Measurements from ENCODE around the gene FAM25A.
A peak's percentile ranks its signal among the peaks of the same experiment; 100 is the strongest.
"Not testable (repeated sequence)": the region's sequence is repeated elsewhere in the genome, so short reads cannot be mapped to it uniquely, and the experiment has no call there.

FAM25A gene

DNA sequence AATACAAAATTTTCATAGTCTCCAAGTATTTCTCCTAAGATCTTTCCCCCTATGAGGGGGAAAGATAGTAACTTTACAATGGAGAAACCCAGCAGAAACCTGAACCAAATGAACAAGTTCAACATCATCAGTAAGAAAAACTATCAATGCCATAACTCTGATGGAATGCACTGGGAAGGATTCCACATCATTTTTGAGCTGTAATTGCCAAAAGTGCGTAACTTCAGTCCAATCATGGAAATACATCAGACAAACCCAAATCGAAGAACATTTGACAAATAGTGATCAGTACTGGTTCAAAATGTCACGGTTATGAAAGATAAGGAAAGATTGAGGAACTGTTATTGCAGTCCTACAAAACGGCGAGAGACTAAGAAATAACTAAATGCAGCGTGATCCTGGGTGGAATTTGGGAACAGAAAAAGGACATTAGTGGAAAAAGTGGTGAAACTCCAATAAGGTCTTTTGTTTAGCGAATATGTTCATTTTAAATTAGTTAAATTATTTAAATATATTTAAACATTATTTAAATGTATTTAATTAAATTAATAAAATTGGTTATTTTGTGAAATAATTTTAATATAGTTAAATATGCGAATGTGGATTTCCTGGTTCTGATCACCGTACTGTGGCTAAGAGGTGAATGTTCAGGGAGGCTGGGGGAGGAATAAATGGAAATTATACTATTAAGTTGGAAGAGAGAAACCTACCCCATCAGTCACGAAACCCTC is 4.9 kb upstream of the FAM25A start:
- DNase-seq: not testable (repeated sequence)

DNA sequence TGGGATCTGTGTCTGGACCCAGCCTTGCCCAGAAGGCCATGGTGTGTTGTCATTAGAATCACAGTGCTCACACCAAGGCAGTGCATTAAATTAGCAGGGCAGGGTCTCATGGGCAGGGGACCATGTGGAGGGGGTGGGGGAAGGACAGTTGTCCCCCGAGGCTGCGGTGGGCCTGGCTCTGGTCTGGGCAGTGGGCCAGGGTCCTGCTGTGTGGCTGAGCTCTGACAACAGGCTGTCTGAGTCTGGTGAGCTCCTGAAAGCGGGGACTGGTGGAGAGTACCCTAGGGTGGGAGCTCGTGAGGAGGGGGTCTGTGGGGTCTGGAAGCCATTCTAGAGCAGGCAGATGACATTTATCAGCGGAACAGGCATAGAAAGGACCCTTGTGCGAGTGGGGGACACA is 2.0 kb upstream of the FAM25A start:
- not testable (repeated sequence) for DNase-seq

DNA sequence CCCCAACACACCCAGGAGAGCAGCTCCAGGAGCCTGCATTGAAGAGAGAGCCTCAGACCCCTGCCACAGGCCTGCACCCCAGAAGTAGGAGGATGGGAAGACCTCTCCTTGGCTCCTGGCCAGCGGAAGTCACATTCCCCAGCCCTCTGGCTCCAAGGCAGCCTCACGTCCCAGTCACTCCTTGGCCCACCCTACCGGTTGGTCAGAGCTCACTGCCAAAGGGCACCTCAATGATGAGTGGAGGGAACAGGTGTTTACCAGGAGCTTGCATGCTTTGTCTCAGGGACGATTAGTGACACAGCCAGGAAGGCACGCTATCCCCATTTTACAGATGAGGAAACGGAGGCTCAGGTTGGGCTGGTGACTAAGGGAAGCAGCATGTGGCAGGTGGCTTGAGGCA is 1.0 kb upstream of the FAM25A start:
- not testable (repeated sequence) for DNase-seq

DNA sequence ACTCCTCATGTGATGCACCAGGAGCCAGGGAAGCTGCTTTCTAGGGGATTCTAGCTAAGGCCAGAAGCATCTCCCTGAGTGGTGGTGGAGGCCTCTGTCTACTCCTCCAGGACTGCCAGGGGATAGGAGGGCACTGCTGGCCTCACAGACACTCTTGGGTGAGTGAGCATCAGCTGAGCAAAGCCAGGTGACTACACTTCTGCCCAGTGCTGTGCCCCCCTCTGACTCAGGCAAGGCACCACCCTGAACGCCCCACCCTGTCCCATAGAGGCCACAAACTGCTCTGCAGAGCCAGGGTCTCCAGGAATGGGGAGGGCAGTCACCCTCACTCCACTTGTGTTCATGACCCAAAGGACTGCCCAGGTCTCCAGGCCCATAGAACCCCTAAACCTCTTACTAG is 590 bp upstream of the FAM25A start:
- not testable (repeated sequence) for DNase-seq

DNA sequence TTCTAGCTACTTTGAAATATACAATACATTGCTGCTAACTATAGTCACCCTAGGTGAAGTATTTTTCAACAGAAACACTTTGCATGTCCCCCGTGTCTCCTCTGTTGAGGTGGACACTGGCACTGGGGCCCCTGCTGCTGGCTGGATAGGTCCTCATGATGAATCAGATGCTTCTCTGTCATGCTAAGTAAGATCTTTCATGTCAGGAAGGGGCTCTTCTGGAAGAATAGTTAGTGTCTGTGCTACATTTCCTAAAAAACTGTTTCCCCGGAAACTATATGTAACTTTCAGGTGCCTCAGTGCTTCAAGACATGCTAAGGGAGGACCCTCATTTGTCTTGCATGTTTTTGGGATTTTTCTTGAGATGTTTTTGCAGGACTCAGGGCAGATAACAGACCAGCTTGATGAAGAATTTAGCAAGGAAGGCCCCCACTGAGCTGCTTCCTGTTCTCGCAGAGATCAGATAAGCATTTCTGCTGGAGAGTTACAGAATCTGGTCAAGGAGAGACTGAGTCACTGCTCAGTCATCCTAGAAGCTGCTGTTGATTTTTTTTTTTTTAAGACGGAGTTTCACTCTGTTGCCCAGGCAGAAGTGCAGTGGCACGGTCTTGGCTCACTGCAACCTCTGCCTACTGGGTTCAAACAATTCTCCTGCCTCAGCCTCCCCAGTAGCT is 5.3 kb downstream of the FAM25A start:
- DNase-seq: not testable (repeated sequence)

DNA sequence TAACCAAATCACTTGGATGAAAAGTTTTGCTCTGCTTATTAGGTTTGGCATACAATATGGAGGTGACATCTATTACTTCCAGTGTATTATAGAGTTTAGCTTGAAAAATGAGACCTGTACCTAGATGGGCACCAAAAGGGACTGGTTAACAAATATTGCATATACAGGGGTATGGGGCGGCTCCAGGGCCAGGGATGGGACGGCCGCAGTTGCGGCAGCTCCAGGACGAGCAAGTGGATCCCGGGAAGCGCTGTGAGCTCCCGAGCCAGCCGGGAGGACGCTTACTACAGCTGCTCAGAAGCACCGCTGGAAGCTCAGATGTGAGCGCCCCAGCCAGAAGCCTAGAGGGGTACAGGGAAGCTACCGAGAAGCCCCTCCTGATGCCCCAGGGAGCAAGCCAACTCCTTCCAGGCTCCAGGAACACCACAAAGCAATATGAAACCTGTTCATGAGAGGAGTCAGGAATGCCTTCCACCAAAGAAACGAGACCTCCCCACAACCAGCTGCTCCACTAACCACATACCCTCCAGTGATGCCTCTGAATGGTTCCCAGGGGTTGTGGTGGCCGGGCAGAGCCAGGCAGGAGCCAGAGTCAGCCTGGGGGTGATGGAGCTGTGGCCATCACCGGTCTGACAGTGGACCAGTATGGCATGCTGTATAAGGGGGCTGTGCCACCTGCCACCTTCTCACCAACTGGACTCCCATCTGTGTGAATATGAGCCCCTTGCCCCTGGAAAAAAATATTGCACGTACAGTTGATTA is 6.8 kb downstream of the FAM25A start:
- DNase-seq: not testable (repeated sequence)

DNA sequence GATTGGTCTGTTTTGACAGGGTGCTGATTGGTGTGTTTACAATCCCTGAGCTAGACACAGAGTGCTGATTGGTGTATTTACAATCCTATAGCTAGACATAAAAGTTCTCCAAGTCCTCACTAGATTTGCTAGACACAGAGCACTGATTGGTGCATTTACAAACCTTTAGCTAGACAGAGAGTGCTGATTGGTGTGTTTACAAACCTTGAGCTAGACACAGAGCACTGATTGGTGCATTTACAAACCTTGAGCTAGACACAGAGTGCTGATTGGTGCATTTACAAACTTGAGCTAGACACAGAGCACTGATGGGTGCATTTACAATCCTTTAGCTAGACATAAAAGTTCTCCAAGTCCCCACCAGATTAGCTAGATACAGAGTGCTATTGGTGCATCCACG is 10.3 kb downstream of the FAM25A start:
- not testable (repeated sequence) for DNase-seq

DNA sequence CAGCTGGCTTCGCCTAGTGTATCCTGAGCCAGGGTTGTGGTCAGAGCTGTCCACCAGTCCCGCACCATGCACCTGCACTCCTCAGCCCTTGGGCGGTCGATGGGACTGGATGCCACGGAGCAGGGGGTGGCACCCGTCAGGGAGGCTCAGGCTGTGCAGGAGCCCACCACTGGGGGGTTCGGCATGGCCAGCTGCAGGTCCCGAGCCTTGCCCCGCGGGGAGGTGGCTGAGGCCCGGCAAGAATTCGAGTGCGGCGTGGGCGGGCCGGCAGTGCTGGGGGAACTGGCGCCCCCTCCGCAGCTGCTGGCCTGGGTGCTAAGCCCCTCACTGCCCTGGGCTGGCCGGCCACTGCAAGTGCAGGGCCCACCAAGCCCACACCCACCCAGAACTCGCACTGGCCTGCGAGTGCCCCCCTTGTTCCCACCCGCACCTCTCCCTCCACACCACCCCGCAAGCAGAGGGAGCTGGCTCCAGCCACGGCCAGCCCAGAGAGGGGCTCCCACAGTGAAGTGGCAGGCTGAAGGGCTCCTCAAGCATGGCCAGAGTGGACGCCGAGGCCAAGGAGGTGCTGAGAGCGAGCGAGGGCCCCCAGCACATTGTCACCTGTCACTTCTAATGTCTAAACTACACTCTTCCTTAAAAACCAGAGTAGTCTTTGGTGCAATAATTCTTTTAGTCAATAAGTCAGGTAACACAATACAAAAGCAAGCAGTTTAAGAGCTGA is 11.0 kb downstream of the FAM25A start:
- no peak for DNase-seq

DNA sequence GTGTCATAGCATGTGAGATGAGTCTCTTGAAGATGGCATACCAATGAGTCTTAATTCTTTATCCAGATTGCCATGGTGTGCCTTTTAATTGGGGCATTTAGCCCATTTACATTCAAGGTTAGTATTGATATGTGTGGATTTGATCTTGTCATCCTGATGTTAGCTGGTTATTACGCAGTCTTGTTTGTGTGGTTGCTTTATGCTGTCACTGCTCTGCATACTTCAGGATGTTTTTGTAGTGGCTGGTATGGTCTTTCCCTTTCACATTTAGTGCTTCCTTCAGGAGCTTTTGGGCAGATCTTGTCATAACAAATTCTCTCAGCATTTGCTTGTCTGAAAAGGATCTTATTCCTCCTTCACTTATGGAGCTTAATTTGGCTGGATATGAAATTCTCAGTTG is 16.5 kb downstream of the FAM25A start:
- DNase-seq: no peak

DNA sequence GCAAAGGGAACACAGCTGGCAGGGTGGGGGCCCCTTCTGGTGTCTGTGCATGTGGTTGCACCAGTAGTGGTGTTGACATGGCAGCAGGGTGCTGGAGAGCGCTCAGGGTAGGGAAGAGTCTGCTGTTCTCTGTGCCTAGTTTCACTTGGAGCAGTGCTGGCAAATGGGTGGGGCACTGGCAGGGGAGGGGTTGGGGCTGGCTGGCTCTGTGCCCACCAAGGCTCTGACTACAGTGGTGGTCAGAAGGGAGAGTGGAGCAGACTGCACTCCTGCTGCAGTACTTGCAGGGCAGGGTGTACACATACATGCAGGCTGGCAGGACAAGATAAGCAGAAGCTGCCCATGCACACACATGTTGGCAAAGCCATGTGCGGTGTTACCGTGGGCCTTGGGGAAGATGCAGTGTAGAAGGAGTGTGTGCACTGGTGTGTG is 18.2 kb downstream of the FAM25A start:
- DNase-seq: no peak

DNA sequence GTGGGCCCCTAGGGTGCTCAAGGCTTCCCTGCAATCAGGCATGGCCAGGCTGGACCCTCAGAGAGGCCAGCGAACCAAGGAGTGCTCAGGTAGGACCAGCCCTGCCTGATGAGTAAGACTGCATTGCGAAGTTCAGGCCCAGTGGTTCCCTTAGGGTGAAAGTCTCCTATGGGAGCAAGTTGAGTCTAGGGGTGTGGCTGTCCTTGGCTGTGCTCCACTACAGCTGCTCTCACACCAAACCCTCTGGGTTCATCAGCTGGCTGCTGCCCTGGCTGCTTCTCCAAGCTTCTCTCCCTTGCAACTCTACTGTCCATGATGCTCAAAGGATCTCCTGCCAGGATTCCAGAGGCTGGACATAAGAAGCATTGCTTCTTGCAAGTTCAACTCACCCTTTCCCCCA is 18.7 kb downstream of the FAM25A start:
- no peak for DNase-seq

DNA sequence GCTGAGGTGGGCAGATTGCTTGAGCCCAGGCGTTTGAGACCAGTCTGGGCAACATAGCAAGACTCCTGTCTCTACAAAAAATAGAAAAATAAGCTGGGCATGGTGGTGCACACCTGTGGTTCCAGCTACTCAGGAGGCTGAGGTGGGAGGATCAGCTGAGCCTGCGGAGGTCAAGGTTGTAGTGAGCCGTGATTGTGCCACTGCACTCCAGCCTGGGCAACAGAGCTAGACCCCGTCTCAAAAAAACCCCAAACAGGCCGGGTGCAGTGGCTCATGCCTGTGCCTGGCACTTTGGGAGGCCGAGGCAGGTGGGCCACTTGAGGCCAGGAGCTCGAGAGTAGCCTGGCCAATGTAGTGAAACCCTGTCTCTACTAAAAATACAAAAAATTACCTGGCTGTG is 23.5 kb downstream of the FAM25A start:
- DNase-seq: not testable (repeated sequence)

DNA sequence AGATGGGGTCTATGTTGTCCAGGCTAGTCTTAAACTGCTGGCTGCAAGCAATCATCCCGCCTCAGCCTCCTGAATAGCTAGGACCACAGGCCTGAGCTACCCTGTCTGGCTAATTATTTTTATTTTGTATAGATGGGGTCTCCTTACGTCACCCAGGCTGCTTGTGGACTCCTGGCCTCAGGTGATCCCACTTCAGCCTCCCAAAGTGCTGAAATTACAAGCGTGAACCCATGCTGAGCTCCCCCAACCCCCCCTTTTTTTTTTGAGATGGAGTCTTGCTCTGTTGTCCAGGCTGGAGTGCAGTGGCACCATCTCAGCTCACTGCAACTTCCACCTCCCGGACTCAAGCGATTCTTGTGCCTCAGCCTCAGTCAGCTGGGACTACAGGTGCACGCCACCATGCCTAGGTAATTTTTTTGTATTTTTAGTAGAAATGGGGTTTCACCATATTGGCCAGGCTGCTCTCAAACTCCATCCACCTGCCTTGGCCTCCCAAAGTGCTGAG is 25.4 kb downstream of the FAM25A start:
- DNase-seq: no peak

DNA sequence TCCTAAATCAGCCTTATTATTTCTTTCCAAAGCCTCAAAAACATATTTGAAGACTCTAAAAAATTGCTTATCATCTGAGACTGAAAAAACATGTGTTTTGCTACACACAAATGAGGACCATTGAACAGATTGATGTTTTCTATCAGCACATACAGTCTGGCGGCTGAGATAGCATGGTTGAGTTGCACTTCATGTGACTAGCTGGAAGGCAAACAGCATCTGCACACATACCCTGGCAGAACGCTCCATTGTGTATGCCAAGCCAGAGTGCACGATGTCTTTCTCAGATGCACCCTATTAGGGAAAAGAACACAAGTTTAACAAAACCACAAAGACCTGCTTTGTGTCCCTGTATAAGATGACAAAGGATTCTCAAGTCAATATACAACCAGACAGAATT is 33.0 kb downstream of the FAM25A start:
- peak; percentile 58 for DNase-seq

DNA sequence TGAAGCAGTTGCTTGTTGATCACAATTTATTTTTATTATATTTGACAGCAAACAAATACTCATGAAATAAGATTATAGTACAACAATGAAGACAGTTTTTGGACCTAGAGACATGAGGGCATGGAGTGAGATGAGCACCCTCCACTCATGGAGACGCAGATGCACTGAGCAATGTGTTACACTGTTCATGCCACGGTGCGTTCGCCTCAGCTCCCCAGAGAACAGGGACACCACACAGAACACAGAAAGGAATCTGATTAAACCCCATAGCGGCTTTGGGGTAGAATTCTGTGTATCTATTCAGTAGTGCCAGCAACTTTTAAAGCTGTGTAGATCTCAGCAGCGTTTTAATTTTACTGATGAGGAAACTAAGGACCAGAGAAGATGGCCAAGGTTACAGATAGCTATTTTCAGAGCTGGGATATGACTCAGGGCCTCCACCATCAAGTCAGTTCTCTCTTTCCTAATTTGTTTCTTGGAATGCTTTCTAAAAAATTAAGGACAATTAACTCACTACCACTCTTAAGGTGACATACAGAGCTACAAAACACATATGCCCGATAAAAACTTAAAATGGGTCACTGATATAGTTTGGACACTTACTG is 33.6 kb downstream of the FAM25A start:
- DNase-seq: no peak

DNA sequence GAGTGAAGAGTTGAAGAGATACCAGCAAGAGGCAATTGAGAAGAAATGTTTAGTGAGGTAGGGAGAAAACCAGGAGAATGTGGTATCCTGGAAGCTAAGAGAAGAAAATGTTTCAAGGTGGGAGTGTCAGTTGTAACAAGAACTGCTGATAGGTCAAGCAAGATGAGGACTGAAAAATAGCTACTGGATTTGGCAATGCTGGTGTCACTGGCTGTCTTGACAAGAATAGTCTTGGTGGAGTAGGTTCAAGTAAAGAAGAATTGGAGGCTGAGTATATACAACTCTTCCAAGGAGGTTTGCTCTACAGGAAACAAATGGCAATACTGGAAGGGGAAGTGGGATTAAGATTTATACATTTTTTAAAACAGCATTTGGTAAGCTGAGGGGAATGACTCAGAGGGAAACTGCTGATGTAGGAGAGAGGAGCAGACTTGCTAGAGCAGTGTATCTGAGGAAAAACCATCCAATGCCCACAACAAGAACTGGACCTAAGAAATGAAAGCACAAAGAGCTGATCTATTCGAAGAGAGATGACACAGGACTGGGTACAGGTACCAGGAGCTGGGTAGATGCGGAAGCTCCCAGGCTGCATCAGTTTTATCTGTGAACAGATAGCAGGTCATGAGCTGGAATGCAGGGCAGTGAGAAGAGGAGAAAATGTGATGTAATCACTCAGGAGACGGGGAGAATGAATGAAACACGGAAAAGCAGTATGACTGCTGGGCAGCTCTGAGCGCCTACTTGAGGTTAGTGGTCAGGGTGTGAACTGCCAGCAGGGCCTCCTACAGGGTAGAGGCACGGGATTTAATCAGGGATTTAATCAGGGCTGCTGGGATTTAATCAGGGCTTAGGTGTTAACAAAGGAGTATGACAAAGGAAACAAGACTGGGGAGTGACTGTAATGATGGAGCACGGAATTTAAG is 34.5 kb downstream of the FAM25A start:
- no peak for DNase-seq

DNA sequence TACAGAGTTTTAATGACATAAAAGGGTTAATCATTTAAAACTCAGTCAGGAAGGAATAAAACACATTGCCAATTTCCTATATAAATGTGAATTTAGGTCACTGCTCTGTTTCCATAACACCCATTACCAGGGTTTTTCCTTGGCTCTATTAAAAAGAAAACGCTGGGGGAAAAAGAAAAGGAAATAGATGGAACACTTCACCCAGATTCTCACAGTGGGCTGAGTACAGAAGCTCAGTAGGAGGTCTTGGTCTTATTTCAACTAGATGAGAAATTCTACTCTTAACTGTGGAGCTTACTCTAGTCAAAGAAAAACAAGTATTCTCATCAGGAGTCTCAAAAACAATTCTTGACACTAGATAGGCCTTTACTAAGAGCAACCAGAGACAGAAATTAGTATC is 38.1 kb downstream of the FAM25A start:
- DNase-seq: no peak

DNA sequence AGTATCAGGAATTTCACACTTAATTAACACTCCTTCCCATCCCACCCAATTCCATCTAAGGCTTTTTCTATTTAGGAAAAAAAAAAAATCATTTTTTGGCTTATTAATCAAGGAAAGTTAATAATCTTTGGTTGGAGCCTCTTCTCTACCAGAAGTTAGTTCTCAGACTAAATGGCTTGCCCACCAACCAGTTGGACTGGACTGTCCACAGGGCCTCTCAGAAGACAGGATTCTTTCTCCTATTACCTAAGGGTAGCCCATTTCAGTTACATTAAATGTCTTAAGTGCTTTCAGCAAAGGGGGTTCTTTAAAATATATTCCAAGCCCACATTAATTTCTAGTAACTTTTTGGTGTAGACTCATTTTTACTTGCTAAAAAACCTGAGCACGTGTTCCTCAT is 39.3 kb downstream of the FAM25A start:
- DNase-seq: no peak

DNA sequence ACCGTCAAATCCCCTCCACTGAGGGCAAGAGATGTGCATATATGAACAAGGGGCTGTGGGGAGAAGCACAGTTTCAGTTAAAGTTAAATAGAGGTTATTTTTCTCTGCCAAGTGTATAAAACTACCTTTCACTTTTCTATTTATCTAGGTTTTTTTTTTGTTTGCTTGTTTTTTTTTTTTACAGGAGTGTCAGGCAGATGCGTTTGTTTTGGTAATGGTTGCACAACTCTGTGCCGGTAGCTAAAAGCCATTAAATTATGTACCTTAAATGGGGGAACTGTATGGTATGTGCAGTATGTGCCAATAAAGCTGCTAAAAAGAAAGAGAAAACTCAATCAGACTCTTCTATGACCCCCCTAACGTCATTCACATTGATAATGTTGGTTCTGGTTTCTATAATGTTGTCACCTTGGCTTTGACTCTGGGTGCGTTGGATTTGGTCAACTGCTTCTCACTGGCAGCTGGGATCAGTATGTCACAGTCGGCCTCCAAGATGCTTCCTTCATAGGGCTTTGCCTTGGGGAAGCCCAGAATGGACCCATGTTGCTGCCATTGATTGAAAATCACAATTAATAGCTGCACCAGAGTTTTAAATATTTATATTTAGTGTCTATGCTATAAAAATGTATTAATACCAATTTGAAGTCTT is 40.3 kb downstream of the FAM25A start:
- DNase-seq: no peak

DNA sequence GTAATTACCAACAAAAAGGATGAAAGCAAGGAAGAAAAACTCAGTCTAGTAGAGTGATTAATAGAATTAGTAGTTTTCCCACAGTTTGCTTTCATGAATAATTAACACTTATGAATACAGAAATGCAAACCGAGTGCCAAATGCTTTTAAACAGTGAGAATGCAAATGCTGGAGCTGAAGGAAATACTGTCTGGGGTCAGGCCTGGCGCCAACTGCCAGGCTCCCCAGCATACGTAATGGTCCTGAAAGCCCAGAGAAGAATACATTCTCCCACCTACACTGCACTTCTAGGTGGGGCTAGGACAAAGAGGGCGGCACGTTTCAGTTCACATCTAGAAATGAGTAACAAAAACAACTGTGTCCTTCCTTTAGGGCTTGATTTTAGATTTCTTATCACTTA is 44.6 kb downstream of the FAM25A start:
- no peak for DNase-seq

DNA sequence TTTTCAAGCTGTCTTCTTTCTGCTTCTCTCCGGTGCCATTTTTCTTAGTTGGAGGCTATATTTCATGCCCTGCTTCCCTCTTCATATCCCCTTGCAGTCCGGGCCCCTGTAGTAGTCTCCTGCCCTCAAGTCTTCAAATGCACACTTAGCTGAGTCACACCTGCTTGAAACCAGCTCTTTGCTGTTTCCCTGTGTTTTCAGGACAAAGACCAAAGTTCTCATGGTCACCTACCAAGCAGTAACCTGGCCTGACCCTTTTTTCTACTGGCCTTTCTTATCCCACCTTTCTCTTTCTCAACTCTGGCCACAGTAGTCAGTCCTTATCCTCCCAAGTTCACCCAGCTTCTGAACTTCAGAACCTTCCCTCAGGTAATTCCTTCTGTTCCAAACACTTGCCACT is 46.1 kb downstream of the FAM25A start:
- no peak for DNase-seq

All from NCI-H345 (cell line).